GM18502 (cell line): ENCODE data around the gene TAS2R42.

Experiments
- ATAC-seq: cut with Tn5 transposase; IDR thresholded peaks from one replicate; pipeline ENCODE4 v1.9.1; 2021; ENCODE audit warnings: mild to moderate bottlenecking; ENCODE audit not compliant: unreplicated experiment, poor library complexity

TAS2R42 gene

GRCh38 chr12:11147420-11147819 is 39.3 kb downstream of the TAS2R42 start:
- no peak for ATAC-seq

GRCh38 chr12:11144297-11144696 is 42.4 kb downstream of the TAS2R42 start:
- ATAC-seq: no peak

GRCh38 chr12:11143352-11143751 is 43.4 kb downstream of the TAS2R42 start:
- no peak for ATAC-seq

- ATAC-seq: no peak
These were observed 50.7 kb downstream of the TAS2R42 start for GRCh38 chr12:11136075-11136474.
